Measurements from ENCODE around the gene KRTAP3-1.
"Not testable (repeated sequence)": the region's sequence is repeated elsewhere in the genome, so short reads cannot be mapped to it uniquely, and the experiment has no call there.

Gene KRTAP3-1

GRCh38 chr17:41015454-41015853, 6.5 kb upstream of the KRTAP3-1 start:
- no peak for DNase-seq (ENCODE audit: low read depth)

GRCh38 chr17:41013606-41014005, 4.7 kb upstream of the KRTAP3-1 start:
- no peak for DNase-seq (ENCODE audit: low read depth)

- no peak for DNase-seq (ENCODE audit: low read depth)
Observed at GRCh38 chr17:41013181-41013580, 4.3 kb upstream of the KRTAP3-1 start.

- DNase-seq (ENCODE audit: low read depth) = no peak
Observed at GRCh38 chr17:41012326-41013120, 3.6 kb upstream of the KRTAP3-1 start.

- DNase-seq (ENCODE audit: low read depth) = no peak
Observed at GRCh38 chr17:41010441-41010840, 1.5 kb upstream of the KRTAP3-1 start.

- no peak for DNase-seq (ENCODE audit: low read depth)
Observed at GRCh38 chr17:41009936-41010335, 1.0 kb upstream of the KRTAP3-1 start.

- no peak for DNase-seq (ENCODE audit: low read depth)
Observed at GRCh38 chr17:41009301-41009760, 403 bp upstream of the KRTAP3-1 start.

- DNase-seq (ENCODE audit: low read depth) = no peak
Observed at GRCh38 chr17:41004397-41004796, 4.5 kb downstream of the KRTAP3-1 start.

- DNase-seq (ENCODE audit: low read depth) = no peak
Observed at GRCh38 chr17:41003926-41004325, 5.0 kb downstream of the KRTAP3-1 start.

- no peak for DNase-seq (ENCODE audit: low read depth)
Observed at GRCh38 chr17:41002814-41003213, 6.1 kb downstream of the KRTAP3-1 start.

- DNase-seq (ENCODE audit: low read depth) = no peak
Observed at GRCh38 chr17:41001795-41002194, 7.1 kb downstream of the KRTAP3-1 start.

GRCh38 chr17:40999563-40999962, 9.4 kb downstream of the KRTAP3-1 start, which contains the start of gene KRTAP3-2:
KRTAP3-2 (minus strand) TSS chr17:40999906; CDS start chr17:40999853, 53 bp downstream.
- DNase-seq (ENCODE audit: low read depth) = not testable (repeated sequence)

- no peak for DNase-seq (ENCODE audit: low read depth)
Observed at GRCh38 chr17:40997361-40997760, 11.6 kb downstream of the KRTAP3-1 start.

GRCh38 chr17:40996829-40997228, 12.1 kb downstream of the KRTAP3-1 start:
- no peak for DNase-seq (ENCODE audit: low read depth)

- DNase-seq (ENCODE audit: low read depth) = no peak
Observed at GRCh38 chr17:40995116-40995515, 13.8 kb downstream of the KRTAP3-1 start.

GRCh38 chr17:40993839-40994238, 15.1 kb downstream of the KRTAP3-1 start, which contains the start of gene KRTAP3-3:
KRTAP3-3 (minus strand) TSS chr17:40994164; CDS start chr17:40994097, 67 bp downstream.
- DNase-seq (ENCODE audit: low read depth) = no peak

GRCh38 chr17:40993084-40993483, 15.8 kb downstream of the KRTAP3-1 start:
- DNase-seq (ENCODE audit: low read depth) = no peak

GRCh38 chr17:40992666-40993065, 16.3 kb downstream of the KRTAP3-1 start:
- DNase-seq (ENCODE audit: low read depth) = no peak

GRCh38 chr17:40986920-40987319, 22.0 kb downstream of the KRTAP3-1 start:
- DNase-seq (ENCODE audit: low read depth) = no peak

- no peak for DNase-seq (ENCODE audit: low read depth)
Observed at GRCh38 chr17:40984226-40984625, 24.7 kb downstream of the KRTAP3-1 start, which contains the start of gene KRT40. KRT40 (minus strand) TSS chr17:40984326; CDS start chr17:40984273, 53 bp downstream.

GRCh38 chr17:40981115-40981514, 27.8 kb downstream of the KRTAP3-1 start:
- DNase-seq (ENCODE audit: low read depth) = no peak

GRCh38 chr17:40980596-40980995, 28.3 kb downstream of the KRTAP3-1 start:
- no peak for DNase-seq (ENCODE audit: low read depth)

GRCh38 chr17:40980117-40980516, 28.8 kb downstream of the KRTAP3-1 start:
- no peak for DNase-seq (ENCODE audit: low read depth)
